BE2C (cell line): Measurements from ENCODE around the gene EHD4.

Source experiments
- DNase-seq: peaks from one replicate; pipeline ENCODE4 v3.0.0-alpha.2; 2020
- H3K27me3 ChIP-seq: fragments of 250-450 bp; sonication (Bioruptor Pico); 2 replicates; pipeline ENCODE4 v1.5.1; 2020; ENCODE audit warnings: mild to moderate bottlenecking
- H3K36me3 ChIP-seq: fragments of 250-450 bp; sonication (Bioruptor Pico); 2 replicates; pipeline ENCODE4 v1.5.1; 2020; ENCODE audit warnings: mild to moderate bottlenecking
- H3K4me1 ChIP-seq: fragments of 250-450 bp; sonication (Bioruptor Pico); 2 replicates; pipeline ENCODE4 v1.5.1; 2020
- H3K4me3 ChIP-seq: 2 replicates; pipeline ENCODE4 v1.5.1; 2011; ENCODE audit warnings: low read depth, low read length
- H3K9me3 ChIP-seq: fragments of 250-450 bp; sonication (Bioruptor Pico); 2 replicates; pipeline ENCODE4 v1.5.1; 2020
- TF ChIP-seq, protein P1 (sequence below): IDR thresholded peaks from 2 replicates; pipeline ENCODE4 v1.5.1; 2012; ENCODE audit warnings: mild to moderate bottlenecking, low read depth, low read length

EHD4 gene

DNA sequence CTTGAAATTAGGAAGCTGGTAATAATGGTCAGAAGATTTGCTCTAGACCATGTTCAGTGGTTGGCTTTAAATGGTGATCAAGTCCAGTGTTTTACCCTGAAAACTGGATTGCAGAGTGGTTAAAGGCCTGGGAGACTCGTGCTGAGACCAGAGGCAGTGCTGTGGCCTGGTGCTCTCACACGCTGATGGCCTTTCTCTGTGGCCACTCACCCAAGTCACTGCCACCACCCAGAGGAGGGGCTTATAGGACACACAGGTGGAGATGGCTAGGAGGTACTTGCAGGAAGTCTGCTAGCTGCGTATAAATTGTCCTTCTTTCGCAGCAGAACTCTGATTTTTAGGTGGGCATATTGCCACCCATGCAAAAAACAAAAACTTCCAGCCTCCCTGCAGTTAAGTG, 6.2 kb upstream of the EHD4 start:
- no peaks in the 10 kb centered on the region for H3K9me3 ChIP-seq
- H3K36me3 ChIP-seq = no peaks in the 10 kb centered on the region
- no peak overlapping the region for H3K4me3 ChIP-seq
- peaks cover 11% of the 10 kb centered on the region for H3K4me1 ChIP-seq
- H3K27me3 ChIP-seq = peaks cover 3% of the 10 kb centered on the region
- no peak for DNase-seq
- TF ChIP-seq, protein P1, sequence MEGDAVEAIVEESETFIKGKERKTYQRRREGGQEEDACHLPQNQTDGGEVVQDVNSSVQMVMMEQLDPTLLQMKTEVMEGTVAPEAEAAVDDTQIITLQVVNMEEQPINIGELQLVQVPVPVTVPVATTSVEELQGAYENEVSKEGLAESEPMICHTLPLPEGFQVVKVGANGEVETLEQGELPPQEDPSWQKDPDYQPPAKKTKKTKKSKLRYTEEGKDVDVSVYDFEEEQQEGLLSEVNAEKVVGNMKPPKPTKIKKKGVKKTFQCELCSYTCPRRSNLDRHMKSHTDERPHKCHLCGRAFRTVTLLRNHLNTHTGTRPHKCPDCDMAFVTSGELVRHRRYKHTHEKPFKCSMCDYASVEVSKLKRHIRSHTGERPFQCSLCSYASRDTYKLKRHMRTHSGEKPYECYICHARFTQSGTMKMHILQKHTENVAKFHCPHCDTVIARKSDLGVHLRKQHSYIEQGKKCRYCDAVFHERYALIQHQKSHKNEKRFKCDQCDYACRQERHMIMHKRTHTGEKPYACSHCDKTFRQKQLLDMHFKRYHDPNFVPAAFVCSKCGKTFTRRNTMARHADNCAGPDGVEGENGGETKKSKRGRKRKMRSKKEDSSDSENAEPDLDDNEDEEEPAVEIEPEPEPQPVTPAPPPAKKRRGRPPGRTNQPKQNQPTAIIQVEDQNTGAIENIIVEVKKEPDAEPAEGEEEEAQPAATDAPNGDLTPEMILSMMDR = no peak

DNA sequence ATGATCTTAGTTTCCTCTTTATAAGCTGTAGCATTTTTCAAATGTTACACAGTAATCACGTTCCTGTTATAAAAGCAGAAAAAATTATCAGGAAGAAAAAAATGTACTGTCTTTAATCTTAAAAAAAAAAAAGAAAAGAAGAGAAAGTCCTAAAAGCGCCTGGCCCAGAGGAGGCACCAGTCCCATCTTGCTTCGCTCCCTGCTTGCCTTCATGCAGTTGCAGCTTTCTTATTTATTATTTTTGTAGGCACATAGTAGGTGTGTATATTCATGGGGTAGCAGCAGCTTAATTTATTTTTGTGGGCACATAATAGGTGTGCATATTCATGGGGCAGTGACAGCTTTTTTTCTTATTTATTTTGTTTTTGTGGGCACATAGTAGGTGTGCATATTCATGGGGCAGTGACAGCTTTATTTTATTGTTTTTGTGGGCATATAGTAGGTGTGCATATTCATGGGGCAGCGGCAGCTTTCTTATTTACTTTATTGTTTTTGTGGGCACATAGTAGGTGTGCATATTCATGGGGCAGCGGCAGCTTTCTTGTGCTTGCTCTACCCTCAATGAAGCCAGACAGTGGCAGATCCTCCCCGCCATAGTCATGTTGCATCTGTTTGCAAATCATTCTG, 5.5 kb upstream of the EHD4 start:
- TF ChIP-seq, protein P1 = no peak
- DNase-seq = no peak
- H3K27me3 ChIP-seq = peaks cover 3% of the 10 kb centered on the region
- no peaks in the 10 kb centered on the region for H3K36me3 ChIP-seq
- H3K4me3 ChIP-seq = no peak overlapping the region
- H3K4me1 ChIP-seq = peaks cover 11% of the 10 kb centered on the region
- H3K9me3 ChIP-seq = no peaks in the 10 kb centered on the region

DNA sequence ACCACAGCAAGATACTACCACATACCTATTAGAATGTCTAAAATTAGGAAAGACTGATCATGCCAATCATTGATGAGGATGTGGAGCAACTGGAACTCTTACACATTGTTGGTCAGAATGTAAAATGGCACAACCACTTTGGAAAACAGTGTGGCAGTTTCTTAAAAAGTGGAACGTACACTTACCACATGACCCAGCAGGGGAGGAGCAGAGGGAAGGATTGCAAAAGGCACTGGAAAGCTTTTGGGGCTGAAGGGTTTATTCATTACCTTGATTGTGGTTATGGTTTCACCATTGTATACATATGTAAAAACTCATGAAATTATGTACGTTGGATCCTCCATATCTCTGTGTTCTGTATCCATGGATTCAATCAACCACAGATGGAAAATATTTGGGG, 3.3 kb upstream of the EHD4 start:
- no peak for DNase-seq

DNA sequence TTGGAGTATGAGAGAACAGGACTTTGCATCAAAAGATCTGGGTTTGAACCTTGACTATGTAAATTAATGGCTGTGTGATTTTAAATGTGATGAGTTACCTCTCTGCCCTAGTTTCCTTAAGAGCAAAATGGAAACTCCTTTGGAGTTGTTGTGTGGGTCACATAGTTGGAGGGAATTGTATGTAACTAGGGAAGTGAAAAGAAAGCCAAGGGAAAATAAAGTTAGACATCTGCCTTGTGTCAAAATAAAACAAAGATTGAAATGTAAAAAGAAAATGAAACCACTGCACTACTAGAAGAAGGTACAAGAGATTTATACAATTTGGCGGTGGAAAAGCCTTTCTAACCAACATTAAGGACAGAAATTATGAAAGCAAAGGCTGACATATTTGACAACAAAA, 1.7 kb upstream of the EHD4 start:
- Histone ChIP-seq H3K36me3 (no peaks in the 10 kb centered on the region), H3K27me3 (peaks cover 3% of the 10 kb centered on the region), H3K9me3 (no peaks in the 10 kb centered on the region), H3K4me1 (no peaks in the 10 kb centered on the region), H3K4me3 (no peak overlapping the region)
- TF ChIP-seq, protein P1 = no peak
- DNase-seq = no peak

More for the DNA sequence above, 3.3 kb upstream of the EHD4 start:
- peaks cover 3% of the 10 kb centered on the region for H3K27me3 ChIP-seq
- no peaks in the 10 kb centered on the region for H3K9me3 ChIP-seq
- TF ChIP-seq, protein P1 = no peak
- H3K4me3 ChIP-seq = no peak overlapping the region
- H3K36me3 ChIP-seq = no peaks in the 10 kb centered on the region
- no peaks in the 10 kb centered on the region for H3K4me1 ChIP-seq

DNA sequence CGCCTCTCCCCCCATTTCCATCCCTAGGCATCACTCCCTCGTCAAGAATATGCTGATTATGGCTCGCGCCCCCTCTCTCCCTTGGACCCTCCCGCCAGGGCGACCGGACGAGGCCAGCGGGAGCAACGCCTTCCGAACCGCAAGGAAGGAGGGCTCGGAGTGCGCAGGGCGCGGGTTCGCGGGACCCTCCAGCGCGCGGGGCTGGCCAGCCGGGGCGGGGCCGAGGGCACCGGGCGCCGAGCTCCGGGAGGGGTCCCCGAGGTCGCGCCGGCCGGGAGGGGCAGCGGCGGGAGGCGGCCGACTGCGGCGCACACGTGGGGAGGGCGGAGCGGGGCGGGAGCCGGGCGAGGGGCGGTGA, 483 bp downstream of the EHD4 start:
- Histone ChIP-seq H3K36me3 (no peaks in the 10 kb centered on the region), H3K9me3 (no peaks in the 10 kb centered on the region), H3K4me1 (no peaks in the 10 kb centered on the region), H3K4me3 (peak overlapping the region; percentile 73), H3K27me3 (peaks cover 3% of the 10 kb centered on the region)
- TF ChIP-seq, protein P1 = no peak
- peak; percentile 36 for DNase-seq

DNA sequence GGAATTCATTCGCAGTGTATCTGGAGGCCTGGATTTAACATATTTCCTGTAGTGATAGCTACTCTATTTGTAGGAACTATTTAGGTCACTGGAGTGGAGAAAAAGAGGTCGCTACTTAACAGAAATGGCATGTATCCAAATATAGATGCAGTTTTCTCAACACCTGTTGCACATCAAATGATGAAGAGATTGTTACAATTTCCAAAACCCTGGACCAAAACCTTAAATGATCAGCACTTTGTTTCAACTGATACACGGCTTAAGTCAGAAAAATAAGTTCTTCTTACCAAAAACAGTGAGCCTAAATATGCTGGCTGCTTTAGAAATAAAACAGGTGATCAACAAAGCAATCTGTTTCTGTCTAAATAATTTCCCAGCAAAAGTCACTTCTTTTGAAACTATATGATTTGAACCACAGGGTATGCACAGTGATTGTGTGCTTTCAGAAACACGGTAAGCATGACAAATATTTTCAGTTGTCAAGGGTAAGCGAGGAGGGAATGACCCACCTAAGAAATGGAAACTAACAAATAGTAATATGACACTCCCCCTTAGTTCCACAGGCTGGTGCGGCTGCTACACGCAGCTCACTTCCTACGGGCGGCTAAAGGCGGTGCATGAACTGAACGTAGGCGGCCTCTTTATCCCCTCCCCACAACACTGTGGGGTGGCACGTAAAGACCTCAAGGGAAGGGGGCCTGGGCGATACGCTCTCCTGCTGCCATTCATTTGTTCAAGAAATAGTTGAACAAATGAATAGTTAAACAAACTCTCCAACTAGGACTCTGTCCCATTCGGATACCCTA, 1.1 kb downstream of the EHD4 start:
- no peaks in the 10 kb centered on the region for H3K4me1 ChIP-seq
- H3K9me3 ChIP-seq = no peaks in the 10 kb centered on the region
- DNase-seq = peak; percentile 45
- peaks cover 3% of the 10 kb centered on the region for H3K27me3 ChIP-seq
- no peaks in the 10 kb centered on the region for H3K36me3 ChIP-seq
- TF ChIP-seq, protein P1 = no peak
- peak overlapping the region; percentile 73 for H3K4me3 ChIP-seq
